Measurements from ENCODE around the gene SNCAIP. TPM values are rescaled to one million over a fixed set of nuclear protein-coding genes. Genes with fewer than 3 reads are reported as not detected.

SNCAIP gene
- total RNA-seq, 1 experiment from 2014 or later = 3.0 TPM

DNA sequence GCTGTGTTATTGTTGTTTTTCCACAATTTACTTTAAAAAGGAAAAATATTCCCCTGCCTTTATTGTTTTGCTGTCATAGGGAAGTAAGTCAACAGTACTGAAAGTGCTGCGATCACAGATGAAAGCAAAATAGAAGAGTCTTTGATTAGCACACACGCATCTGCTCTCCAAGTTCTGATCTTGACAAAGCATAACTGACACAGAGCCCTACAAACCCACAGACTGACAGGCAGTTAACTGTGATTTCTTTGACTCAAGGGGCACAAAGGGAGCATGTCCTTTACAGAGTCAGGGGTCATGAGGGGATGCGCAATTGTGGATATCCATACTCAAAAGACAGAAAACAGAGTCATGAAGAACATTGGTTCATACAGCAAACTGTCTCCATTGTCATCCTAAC is 123.7 kb downstream of the SNCAIP start:
- Histone ChIP-seq H2BK120ac (ENCODE audit: low read depth, low read length, poor library complexity, severe bottlenecking) (no peak overlapping the region), H3K27me3 (ENCODE audit: insufficient read depth, low read length) (no peaks in the 10 kb centered on the region), H3K9ac (ENCODE audit: extremely low read depth, insufficient read length, low read length) (no peak overlapping the region), H3K9me3 (ENCODE audit: control insufficient read depth, low read depth, low read length) (no peaks in the 10 kb centered on the region), H2BK15ac (ENCODE audit: low read depth, low read length) (no peak overlapping the region), H2AK5ac (ENCODE audit: insufficient read length, low read length) (no peak overlapping the region), H2BK20ac (ENCODE audit: low read depth, low read length, poor library complexity, severe bottlenecking) (no peak overlapping the region), H2AFZ (ENCODE audit: low read length) (no peak overlapping the region), H2BK5ac (ENCODE audit: insufficient read length, low read length) (no peak overlapping the region), H3K27ac (ENCODE audit: insufficient read length, low read depth, low read length) (no peak overlapping the region), H3K4ac (ENCODE audit: low read depth, low read length) (no peak overlapping the region), H3K56ac (ENCODE audit: insufficient read length, low read depth, low read length) (no peak overlapping the region), H3K23me2 (ENCODE audit: insufficient read length, low read depth, low read length, poor library complexity, severe bottlenecking) (no peaks in the 10 kb centered on the region), H3K14ac (ENCODE audit: insufficient read depth, low read length) (no peak overlapping the region), H3K23ac (ENCODE audit: insufficient read length, low read depth, low read length) (no peak overlapping the region), H4K91ac (ENCODE audit: insufficient read length, low read depth, low read length) (no peak overlapping the region), H3K4me2 (ENCODE audit: insufficient read depth, insufficient read length, low read length) (no peak overlapping the region), H4K20me1 (ENCODE audit: control insufficient read depth, insufficient read depth, insufficient read length) (no peaks in the 10 kb centered on the region), H3K79me2 (ENCODE audit: insufficient read depth, low read length) (no peaks in the 10 kb centered on the region), H3K4me1 (ENCODE audit: insufficient read depth, low read length) (no peaks in the 10 kb centered on the region), H3T11ph (ENCODE audit: low read length) (no peak overlapping the region), H2BK12ac (ENCODE audit: insufficient read length, low read depth, low read length) (no peak overlapping the region), H3K79me1 (ENCODE audit: insufficient read depth, low read depth, low read length, poor library complexity, severe bottlenecking) (no peaks in the 10 kb centered on the region), H4K5ac (ENCODE audit: insufficient read length, low read depth, low read length) (no peak overlapping the region), H3K18ac (ENCODE audit: insufficient read length, low read depth, low read length) (no peak overlapping the region), H4K8ac (replicated peaks; ENCODE audit: insufficient read length, low read depth, low read length) (no peak overlapping the region)
- Mint-ChIP-seq H3K4me3 (no peak overlapping the region), H3K27me3 (ENCODE audit: low read depth) (no peaks in the 10 kb centered on the region), H3K4me1 (peaks cover 33 to 37% of the 10 kb centered on the region in 2 experiments), H3K27ac (no peak overlapping the region), H3K36me3 (ENCODE audit: insufficient read depth in 1 of 3, low read depth in 3 of 3) (peaks cover 0 to 13% (median 4%) of the 10 kb centered on the region in 3 experiments; a peak in 4 of 7 replicates), H3K9me3 (no peaks in the 10 kb centered on the region)
- no peak for TF ChIP-seq CTCF (conservative IDR thresholded peaks at IDR 0.05)
- no peak for DNase-seq
- WGBS (ENCODE audit: extremely low coverage, insufficient read length, low lambda C conversion rate) = no CpG with 5 or more reads among the region's 3 CpGs
